C4-2B (cell line): ENCODE measurements around the gene BCL2L13.

Experiments used
- H3K27ac ChIP-seq: fragments of 450-650 bp; 2 replicates; pipeline ENCODE4 v1.5.1; 2017
- CTCF ChIP-seq: fragments of 450-650 bp; conservative IDR thresholded peaks from 2 replicates; pipeline ENCODE4 v1.5.1; 2017; ENCODE audit warnings: mild to moderate bottlenecking
- ZFX ChIP-seq: fragments of 450-650 bp; IDR thresholded peaks from 2 replicates; pipeline ENCODE4 v1.6.1; 2017

The BCL2L13 gene

GRCh38 chr22:17769716-17770082, 131.1 kb downstream of the BCL2L13 start:
- TF ChIP-seq ZFX (no peak), CTCF (no peak)
- H3K27ac ChIP-seq: no peak overlapping the region

GRCh38 chr22:17770180-17771077, 131.9 kb downstream of the BCL2L13 start:
- no peak overlapping the region for H3K27ac ChIP-seq
- TF ChIP-seq ZFX (no peak), CTCF (no peak)

- H3K27ac ChIP-seq: peak overlapping the region; percentile 79; the same call in 1 of the 2 replicates
- TF ChIP-seq ZFX (no peak), CTCF (no peak)
Measured at GRCh38 chr22:17772249-17772957, 133.8 kb downstream of the BCL2L13 start.

- TF ChIP-seq CTCF (no peak), ZFX (no peak)
- peak overlapping the region; percentile 79 for H3K27ac ChIP-seq
Measured at GRCh38 chr22:17772958-17773605, 134.5 kb downstream of the BCL2L13 start.

- TF ChIP-seq ZFX (no peak), CTCF (no peak)
- H3K27ac ChIP-seq: peak overlapping the region; percentile 79
Measured at GRCh38 chr22:17773606-17774205, 135.1 kb downstream of the BCL2L13 start.

- TF ChIP-seq CTCF (no peak), ZFX (peak; percentile 81; the same call in 1 of the 2 replicates)
- H3K27ac ChIP-seq: peak within 1 kb of the TSS; percentile 79
Measured at GRCh38 chr22:17774206-17774925, 135.8 kb downstream of the BCL2L13 start, which contains the start of gene BID. Gene BID (minus strand): TSS chr22:17774469. CDS start chr22:17750116, 24,353 bp downstream.
